Measurements from ENCODE around the gene SNED1. TPM values are rescaled to one million over a fixed set of nuclear protein-coding genes. Genes with fewer than 3 reads are reported as not detected.

Gene SNED1
- total and polyA plus RNA-seq, 2 donors: 11.5 to 17.1 TPM

DNA sequence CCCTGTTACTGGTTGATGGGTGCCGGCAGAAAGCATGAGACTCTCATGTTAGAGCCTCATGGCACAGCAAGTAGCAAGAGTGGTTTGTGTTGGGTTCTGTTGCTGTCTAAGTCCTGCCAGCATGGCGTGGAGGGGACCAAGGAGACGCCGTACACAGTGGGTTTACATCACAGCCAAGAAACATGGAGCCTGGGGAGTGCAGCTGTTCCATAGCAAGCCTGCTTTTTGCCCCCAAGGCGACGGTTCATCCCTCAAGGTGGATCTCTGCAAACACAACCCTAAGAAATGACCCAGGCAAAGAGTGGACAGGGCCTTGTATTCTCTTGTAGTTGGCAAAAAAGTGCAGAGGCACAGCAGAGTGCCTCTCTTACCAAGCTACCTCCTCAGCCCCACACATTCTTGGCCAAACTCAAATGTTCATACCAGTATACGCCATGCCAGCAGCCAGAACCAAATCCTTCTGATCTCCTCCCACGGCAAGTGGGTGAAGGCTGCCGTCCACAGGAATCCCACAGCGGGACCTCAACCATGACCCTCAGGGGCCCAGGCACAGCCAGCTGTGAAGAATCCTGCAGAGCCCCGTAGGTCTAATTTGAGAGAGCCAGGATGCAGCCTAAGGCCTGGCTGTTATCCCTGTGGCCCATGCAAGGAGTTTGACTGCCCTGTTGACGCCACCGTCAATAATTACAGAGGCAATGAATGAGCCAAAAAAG lies 19.0 kb downstream of the SNED1 start:
- no peaks in the 10 kb centered on the region for H3K4me1 ChIP-seq (ENCODE audit: insufficient read depth)
- no peak for DNase-seq (ENCODE audit: extremely low spot score)
- no peaks in the 10 kb centered on the region for H3K36me3 ChIP-seq (ENCODE audit: insufficient read depth)
- H3K27ac ChIP-seq (ENCODE audit: low read depth): no peak overlapping the region
- H3K4me3 ChIP-seq (ENCODE audit: low read depth, low read length): no peak overlapping the region
- 90% methylated on average over 13 of the region's 13 CpGs for WGBS

DNA sequence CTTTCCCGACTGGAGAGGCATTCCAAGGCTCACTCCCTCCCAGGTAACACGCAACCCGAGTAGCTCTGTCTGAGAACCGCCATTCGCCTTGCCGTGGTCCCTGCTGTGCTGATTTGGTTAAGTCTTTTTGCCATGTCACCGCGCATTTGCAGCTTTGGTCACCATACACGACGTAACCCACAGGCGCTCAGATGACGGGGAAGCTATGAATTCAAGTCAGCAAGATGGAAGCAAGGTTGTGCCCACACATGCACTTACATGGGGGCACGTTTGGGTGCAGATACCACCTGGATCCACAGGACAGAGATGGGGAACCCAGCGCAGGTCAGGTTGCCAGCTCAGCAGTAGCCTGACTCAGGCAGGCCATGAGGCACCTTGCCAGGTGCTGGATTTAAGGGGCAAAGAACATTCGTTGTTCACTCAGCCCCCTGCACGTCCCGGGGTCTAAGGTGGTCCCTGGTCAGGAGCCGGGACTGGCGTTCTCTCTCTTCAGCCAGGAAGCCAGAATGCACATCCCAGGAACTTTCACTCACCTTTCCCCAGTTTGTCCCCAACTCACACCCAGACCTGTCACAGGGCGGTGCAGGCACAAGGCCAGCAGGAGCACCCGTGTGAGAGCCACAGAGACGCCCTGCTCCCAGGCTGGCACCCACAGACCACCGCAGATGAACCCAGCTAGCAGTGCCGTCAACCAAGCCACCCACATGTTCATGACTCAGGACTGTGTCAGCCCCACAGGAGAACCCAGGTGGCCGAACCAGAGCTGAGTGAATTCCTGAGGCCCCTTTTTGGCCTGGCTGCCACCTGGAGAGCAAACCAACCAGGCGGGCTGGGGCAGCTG lies 19.9 kb downstream of the SNED1 start:
- H3K36me3 ChIP-seq (ENCODE audit: insufficient read depth): no peaks in the 10 kb centered on the region
- no peak overlapping the region for H3K27ac ChIP-seq (ENCODE audit: low read depth)
- WGBS: 92% methylated on average over 26 of the region's 26 CpGs
- no peak overlapping the region for H3K4me3 ChIP-seq (ENCODE audit: low read depth, low read length)
- DNase-seq (ENCODE audit: extremely low spot score): no peak
- H3K4me1 ChIP-seq (ENCODE audit: insufficient read depth): no peaks in the 10 kb centered on the region

- WGBS: 96% methylated on average over 20 of the region's 20 CpGs
Measured at GRCh38 chr2:241019441-241020139, 21.2 kb downstream of the SNED1 start.

DNA sequence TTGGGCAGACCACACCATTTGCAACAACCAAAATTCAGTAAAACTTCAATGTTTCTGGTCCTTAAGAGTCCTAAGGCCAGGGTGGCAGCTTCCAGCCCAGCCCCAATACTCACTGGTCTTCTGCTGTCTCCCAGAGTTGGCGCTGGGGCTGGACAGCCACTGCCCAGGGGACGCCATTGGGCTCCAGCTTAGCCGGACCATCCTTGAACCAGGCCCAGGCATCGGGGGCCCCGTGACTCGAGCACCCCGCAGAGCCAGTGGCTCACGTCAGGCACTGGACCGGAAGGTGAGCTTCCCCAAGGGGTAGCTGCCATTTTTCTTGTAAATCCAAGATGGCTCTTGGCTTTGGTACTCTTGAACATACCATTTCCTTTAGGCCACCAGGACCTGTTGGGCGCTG lies 21.8 kb downstream of the SNED1 start:
- Histone ChIP-seq H3K4me1 (ENCODE audit: insufficient read depth) (no peaks in the 10 kb centered on the region), H3K4me3 (ENCODE audit: low read depth, low read length) (no peak overlapping the region), H3K27ac (ENCODE audit: low read depth) (no peak overlapping the region), H3K36me3 (ENCODE audit: insufficient read depth) (no peaks in the 10 kb centered on the region)
- 96% methylated on average over 10 of the region's 10 CpGs for WGBS
- no peak for DNase-seq (ENCODE audit: extremely low spot score)

More at GRCh38 chr2:241019441-241020139, 21.2 kb downstream of the SNED1 start:
- no peak for DNase-seq (ENCODE audit: extremely low spot score)
- Histone ChIP-seq H3K36me3 (ENCODE audit: insufficient read depth) (no peaks in the 10 kb centered on the region), H3K4me3 (ENCODE audit: low read depth, low read length) (no peak overlapping the region), H3K27ac (ENCODE audit: low read depth) (no peak overlapping the region), H3K4me1 (ENCODE audit: insufficient read depth) (no peaks in the 10 kb centered on the region)

GRCh38 chr2:241020629-241021190 lies 22.3 kb downstream of the SNED1 start:
- WGBS: 87% methylated on average over 8 of the region's 8 CpGs
- no peaks in the 10 kb centered on the region for H3K36me3 ChIP-seq (ENCODE audit: insufficient read depth)
- H3K4me1 ChIP-seq (ENCODE audit: insufficient read depth): no peaks in the 10 kb centered on the region
- no peak overlapping the region for H3K27ac ChIP-seq (ENCODE audit: low read depth)
- DNase-seq (ENCODE audit: extremely low spot score): no peak
- H3K4me3 ChIP-seq (ENCODE audit: low read depth, low read length): no peak overlapping the region

- H3K27ac ChIP-seq (ENCODE audit: low read depth): no peak overlapping the region
- no peaks in the 10 kb centered on the region for H3K4me1 ChIP-seq (ENCODE audit: insufficient read depth)
- no peaks in the 10 kb centered on the region for H3K36me3 ChIP-seq (ENCODE audit: insufficient read depth)
- no peak for DNase-seq (ENCODE audit: extremely low spot score)
- WGBS: 63% methylated on average over 1 of the region's 1 CpG
- H3K4me3 ChIP-seq (ENCODE audit: low read depth, low read length): no peak overlapping the region
Measured at GRCh38 chr2:241025639-241026038, 27.2 kb downstream of the SNED1 start.

- Histone ChIP-seq H3K4me3 (ENCODE audit: low read depth, low read length) (no peak overlapping the region), H3K27ac (ENCODE audit: low read depth) (no peak overlapping the region), H3K36me3 (ENCODE audit: insufficient read depth) (no peaks in the 10 kb centered on the region), H3K4me1 (ENCODE audit: insufficient read depth) (no peaks in the 10 kb centered on the region)
- 84% methylated on average over 17 of the region's 17 CpGs for WGBS
- no peak for DNase-seq (ENCODE audit: extremely low spot score)
Measured at GRCh38 chr2:241029599-241030332, 31.3 kb downstream of the SNED1 start.

- 96% methylated on average over 15 of the region's 15 CpGs for WGBS
- DNase-seq (ENCODE audit: extremely low spot score): no peak
- Histone ChIP-seq H3K27ac (ENCODE audit: low read depth) (no peak overlapping the region), H3K36me3 (ENCODE audit: insufficient read depth) (no peaks in the 10 kb centered on the region), H3K4me1 (ENCODE audit: insufficient read depth) (no peaks in the 10 kb centered on the region), H3K4me3 (ENCODE audit: low read depth, low read length) (no peak overlapping the region)
Measured at GRCh38 chr2:241030333-241030680, 31.9 kb downstream of the SNED1 start.

- no peaks in the 10 kb centered on the region for H3K4me1 ChIP-seq (ENCODE audit: insufficient read depth)
- DNase-seq (ENCODE audit: extremely low spot score): no peak
- H3K4me3 ChIP-seq (ENCODE audit: low read depth, low read length): no peak overlapping the region
- H3K36me3 ChIP-seq (ENCODE audit: insufficient read depth): no peaks in the 10 kb centered on the region
- WGBS: 92% methylated on average over 7 of the region's 7 CpGs
- no peak overlapping the region for H3K27ac ChIP-seq (ENCODE audit: low read depth)
Measured at GRCh38 chr2:241030883-241031282, 32.5 kb downstream of the SNED1 start.

GRCh38 chr2:241031436-241032165 lies 33.2 kb downstream of the SNED1 start:
- Histone ChIP-seq H3K27ac (ENCODE audit: low read depth) (no peak overlapping the region), H3K36me3 (ENCODE audit: insufficient read depth) (no peaks in the 10 kb centered on the region), H3K4me1 (ENCODE audit: insufficient read depth) (no peaks in the 10 kb centered on the region), H3K4me3 (ENCODE audit: low read depth, low read length) (no peak overlapping the region)
- WGBS: 87% methylated on average over 20 of the region's 20 CpGs
- DNase-seq (ENCODE audit: extremely low spot score): no peak

DNA sequence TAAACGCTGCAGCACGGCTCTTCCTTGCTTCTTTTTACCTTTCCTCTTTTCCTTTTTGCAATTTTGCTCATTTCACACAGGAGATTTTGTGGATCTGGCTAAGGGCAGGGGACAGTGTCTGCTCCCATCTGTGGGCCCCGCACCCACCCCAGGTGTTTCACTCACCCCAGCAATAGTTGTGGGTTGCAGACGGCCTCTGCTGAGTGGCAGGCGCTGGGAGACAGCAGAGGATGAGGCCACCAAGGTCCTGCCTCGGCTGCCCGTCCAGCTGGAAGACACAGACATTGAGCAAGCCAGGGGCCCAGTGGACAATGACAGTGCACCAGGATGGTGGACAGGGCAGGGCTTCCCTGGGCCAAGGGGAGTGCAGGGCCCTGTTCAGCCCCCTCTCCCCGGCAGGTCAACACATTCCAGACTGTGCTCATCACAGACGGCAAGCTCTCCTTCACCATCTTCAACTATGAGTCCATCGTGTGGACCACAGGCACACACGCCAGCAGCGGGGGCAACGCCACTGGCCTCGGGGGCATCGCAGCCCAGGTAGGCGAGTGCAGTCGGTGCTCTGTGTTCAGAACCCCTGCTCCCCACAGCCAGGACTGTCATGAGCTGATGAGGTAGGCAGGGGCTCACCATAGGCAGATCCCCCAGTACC lies 35.0 kb downstream of the SNED1 start:
- no peak overlapping the region for H3K27ac ChIP-seq (ENCODE audit: low read depth)
- no peak overlapping the region for H3K4me3 ChIP-seq (ENCODE audit: low read depth, low read length)
- no peaks in the 10 kb centered on the region for H3K36me3 ChIP-seq (ENCODE audit: insufficient read depth)
- 84% methylated on average over 17 of the region's 17 CpGs for WGBS
- no peak for DNase-seq (ENCODE audit: extremely low spot score)
- H3K4me1 ChIP-seq (ENCODE audit: insufficient read depth): no peaks in the 10 kb centered on the region

GRCh38 chr2:241033994-241034393 lies 35.6 kb downstream of the SNED1 start:
- 80% methylated on average over 7 of the region's 7 CpGs for WGBS
- DNase-seq (ENCODE audit: extremely low spot score): no peak
- Histone ChIP-seq H3K4me3 (ENCODE audit: low read depth, low read length) (no peak overlapping the region), H3K4me1 (ENCODE audit: insufficient read depth) (no peaks in the 10 kb centered on the region), H3K36me3 (ENCODE audit: insufficient read depth) (no peaks in the 10 kb centered on the region), H3K27ac (ENCODE audit: low read depth) (no peak overlapping the region)
